HEK293T (cell line): Measurements from ENCODE around the gene POLR3GL.

ENCODE experiments used
- CTCF ChIA-PET: fragments of 350-600 bp; formaldehyde crosslinking; extraction: SDS; loops from one replicate; lab custom pipeline; 2021; ENCODE audit warnings: antibody characterized with exemption, inconsistent platforms; lab: Yijun Ruan, JAX
- POLR2A ChIA-PET: fragments of 350-600 bp; formaldehyde crosslinking; extraction: SDS; loops from one replicate; lab custom pipeline; 2020; ENCODE audit warnings: antibody characterized with exemption, inconsistent platforms; lab: Yijun Ruan, JAX
- DNase-seq: peaks from one replicate; pipeline ENCODE4 v3.0.0; 2012; ENCODE audit warnings: mixed read lengths; ENCODE audit errors: extremely low spot score
- ARNT ChIP-seq: fragments of 450-650 bp; IDR thresholded peaks from 2 replicates; pipeline ENCODE4 v1.6.1; 2017; ENCODE audit warnings: mild to moderate bottlenecking
- BHLHE40 ChIP-seq: fragments of 450-650 bp; IDR thresholded peaks from 2 replicates; pipeline ENCODE4 v1.6.1; 2016; ENCODE audit warnings: mild to moderate bottlenecking, moderate library complexity, borderline replicate concordance
- CTBP1 ChIP-seq: fragments of 450-650 bp; IDR thresholded peaks from 2 replicates; pipeline ENCODE4 v1.6.1; 2016; ENCODE audit warnings: borderline replicate concordance
- ELF4 ChIP-seq: fragments of 450-650 bp; IDR thresholded peaks from 2 replicates; pipeline ENCODE4 v1.6.1; 2017; ENCODE audit warnings: antibody characterized with exemption
- FOXA1 ChIP-seq: fragments of 450-650 bp; IDR thresholded peaks from 2 replicates; pipeline ENCODE4 v1.6.1; 2016; ENCODE audit warnings: mild to moderate bottlenecking
- FOXK2 ChIP-seq: fragments of 450-650 bp; IDR thresholded peaks from 2 replicates; pipeline ENCODE4 v1.6.1; 2016; ENCODE audit warnings: mild to moderate bottlenecking
- FOXM1 ChIP-seq: fragments of 450-650 bp; IDR thresholded peaks from 2 replicates; pipeline ENCODE4 v1.6.1; 2017; ENCODE audit warnings: mild to moderate bottlenecking, borderline replicate concordance
- HDGF ChIP-seq: fragments of 450-650 bp; IDR thresholded peaks from 2 replicates; pipeline ENCODE4 v1.6.1; 2017; ENCODE audit warnings: antibody characterized with exemption, borderline replicate concordance
- L3MBTL2 ChIP-seq: fragments of 450-650 bp; conservative IDR thresholded peaks from 2 replicates; pipeline ENCODE4 v1.6.1; 2016; ENCODE audit warnings: mild to moderate bottlenecking
- LEF1 ChIP-seq: fragments of 450-650 bp; IDR thresholded peaks from 2 replicates; pipeline ENCODE4 v1.6.1; 2017; ENCODE audit warnings: mild to moderate bottlenecking, borderline replicate concordance
- NFRKB ChIP-seq: fragments of 450-650 bp; IDR thresholded peaks from 2 replicates; pipeline ENCODE4 v1.6.1; 2016; ENCODE audit warnings: mild to moderate bottlenecking, moderate library complexity
- SP1 ChIP-seq: fragments of 450-650 bp; IDR thresholded peaks from 2 replicates; pipeline ENCODE4 v1.6.1; 2017
- SUZ12 ChIP-seq: fragments of 450-650 bp; IDR thresholded peaks from 2 replicates; pipeline ENCODE4 v1.6.1; 2016; ENCODE audit warnings: mild to moderate bottlenecking
- TARDBP ChIP-seq: fragments of 450-650 bp; IDR thresholded peaks from 2 replicates; pipeline ENCODE4 v1.6.1; 2016
- ZNF384 ChIP-seq: fragments of 450-650 bp; IDR thresholded peaks from 2 replicates; pipeline ENCODE4 v1.6.1; 2016
- TF ChIP-seq, protein P1 (sequence below): fragments of 450-650 bp; IDR thresholded peaks from 2 replicates; pipeline ENCODE4 v1.6.1; 2016

Gene POLR3GL

DNA sequence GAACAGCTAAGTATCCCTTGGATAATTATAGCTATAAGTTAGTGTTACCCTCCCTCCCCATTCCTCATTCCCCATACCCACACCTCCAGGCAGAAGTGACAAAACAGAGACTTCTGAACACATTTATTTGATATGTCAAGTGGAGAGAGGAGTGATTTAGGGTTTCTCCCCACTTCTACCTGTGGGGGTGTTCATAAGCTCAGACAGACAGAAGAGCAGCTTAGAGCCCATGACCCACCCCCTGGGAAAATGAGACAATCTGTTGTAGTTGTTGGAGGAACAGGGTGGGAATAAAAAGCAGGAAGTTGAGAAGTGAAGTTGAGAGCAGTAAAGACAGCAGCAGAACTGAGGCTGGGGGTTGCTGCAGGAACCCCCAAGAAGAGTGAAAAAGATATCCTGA lies 5.2 kb upstream of the POLR3GL start:
- no peak for DNase-seq
- POLR2A ChIA-PET = interaction anchor here (0.6 to 6.1 kb wide), 5 partner anchors 17 to 92 kb away, joined by 3 to 90 read pairs (median 12); partner anchors contain the start of gene RBM8A
- TF ChIP-seq, protein P1, sequence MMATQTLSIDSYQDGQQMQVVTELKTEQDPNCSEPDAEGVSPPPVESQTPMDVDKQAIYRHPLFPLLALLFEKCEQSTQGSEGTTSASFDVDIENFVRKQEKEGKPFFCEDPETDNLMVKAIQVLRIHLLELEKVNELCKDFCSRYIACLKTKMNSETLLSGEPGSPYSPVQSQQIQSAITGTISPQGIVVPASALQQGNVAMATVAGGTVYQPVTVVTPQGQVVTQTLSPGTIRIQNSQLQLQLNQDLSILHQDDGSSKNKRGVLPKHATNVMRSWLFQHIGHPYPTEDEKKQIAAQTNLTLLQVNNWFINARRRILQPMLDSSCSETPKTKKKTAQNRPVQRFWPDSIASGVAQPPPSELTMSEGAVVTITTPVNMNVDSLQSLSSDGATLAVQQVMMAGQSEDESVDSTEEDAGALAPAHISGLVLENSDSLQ = no peak
- TF ChIP-seq FOXA1 (no peak), SP1 (no peak), ARNT (no peak), FOXK2 (no peak), L3MBTL2 (no peak), ZNF384 (no peak), TARDBP (no peak), SUZ12 (no peak), BHLHE40 (no peak)
- CTCF ChIA-PET = interaction anchor here (0.6 to 2.1 kb wide), 3 partner anchors 67 to 114 kb away, joined by 3 to 7 read pairs (median 5); partner anchors contain the start of gene NUDT17

DNA sequence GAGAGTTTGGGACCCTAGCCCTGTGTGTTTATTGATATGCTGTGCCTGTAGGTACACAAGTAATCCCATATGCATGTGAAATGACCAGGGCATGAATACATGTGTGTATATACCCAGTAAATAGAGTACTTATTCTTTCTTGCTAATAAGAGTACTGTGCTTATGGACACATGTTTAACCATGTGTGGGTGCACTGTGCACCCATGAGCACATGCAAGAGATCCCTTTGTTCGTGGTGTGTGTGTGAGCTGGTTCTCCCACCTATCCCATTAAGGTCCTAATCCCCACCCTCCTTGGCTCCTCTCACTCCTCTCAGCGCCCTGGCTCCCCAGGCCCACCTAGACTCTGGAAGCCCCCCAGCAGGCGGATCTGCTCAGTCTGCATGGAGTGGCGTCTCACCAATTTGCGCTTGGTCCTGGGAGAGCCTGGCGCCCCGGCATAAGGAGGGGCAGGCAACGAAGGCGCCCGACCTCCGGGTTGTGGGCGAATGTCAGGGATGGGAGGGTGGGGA lies 4.5 kb upstream of the POLR3GL start:
- DNase-seq = no peak
- no peak for TF ChIP-seq ZNF384
- no peak for TF ChIP-seq ARNT
- TF ChIP-seq LEF1 = no peak
- TF ChIP-seq CTBP1 = no peak
- TF ChIP-seq, protein P1 = no peak
- no peak for TF ChIP-seq HDGF
- TF ChIP-seq FOXM1 = no peak
- TF ChIP-seq SUZ12 = no peak
- TF ChIP-seq FOXK2 = no peak
- TF ChIP-seq BHLHE40 = no peak
- no peak for TF ChIP-seq FOXA1
- TF ChIP-seq L3MBTL2 = no peak
- no peak for TF ChIP-seq SP1
- TF ChIP-seq TARDBP = no peak
- TF ChIP-seq ELF4 = no peak
- ChIA-PET POLR2A (interaction anchor here (0.7 to 6.1 kb wide), 7 partner anchors 19 to 98 kb away, joined by 3 to 90 read pairs (median 3); partner anchors contain the start of genes RBM8A and TXNIP), CTCF (interaction anchor here (0.7 to 1.5 kb wide), 2 partner anchors 19 to 68 kb away, joined by 4 to 5 read pairs; no protein-coding TSS in a partner anchor)

DNA sequence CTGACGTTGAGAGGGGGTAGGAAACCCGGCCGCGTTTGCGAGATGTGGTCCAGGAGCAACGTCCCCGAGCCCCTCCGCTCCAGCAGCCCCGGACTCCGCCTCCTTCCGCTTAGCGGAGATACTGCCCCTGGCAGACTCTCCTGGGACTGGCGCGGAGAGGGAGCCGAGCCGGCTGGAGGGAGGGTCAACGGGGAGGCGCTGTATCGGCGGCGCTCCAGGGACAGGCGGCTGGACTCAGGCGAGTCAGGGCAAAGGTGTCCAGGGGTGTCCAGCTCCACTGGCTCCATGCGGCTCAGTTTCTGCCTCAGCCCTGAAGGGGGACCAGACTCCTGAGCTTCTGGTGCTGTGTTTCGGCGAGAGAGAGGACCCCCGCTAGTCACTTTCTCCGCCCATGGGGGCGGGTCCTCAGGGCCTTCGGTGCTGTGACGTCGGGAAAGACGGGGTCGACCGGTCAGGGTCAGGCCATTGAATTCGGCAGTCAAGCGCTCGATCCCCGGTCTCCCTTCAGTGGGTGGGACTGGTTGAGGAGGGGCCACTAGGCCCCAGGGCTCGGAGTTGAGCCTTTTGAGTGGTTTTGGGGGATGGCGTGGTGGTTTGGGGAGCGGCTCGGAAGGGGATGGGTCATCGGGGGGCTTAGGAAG lies 3.9 kb upstream of the POLR3GL start:
- POLR2A ChIA-PET = interaction anchor here (0.7 to 1.5 kb wide), 6 partner anchors 18 to 98 kb away, joined by 3 to 11 read pairs (median 3); partner anchors contain the start of genes RBM8A and TXNIP
- DNase-seq = peak; percentile 73
- peak; percentile 16; the same call in 1 of the 2 replicates for TF ChIP-seq L3MBTL2
- no peak for TF ChIP-seq ELF4
- TF ChIP-seq CTBP1 = no peak
- TF ChIP-seq, protein P1 = no peak
- no peak for TF ChIP-seq NFRKB
- TF ChIP-seq TARDBP = no peak
- TF ChIP-seq FOXK2 = no peak
- TF ChIP-seq SUZ12 = no peak
- CTCF ChIA-PET = interaction anchor here (0.7 to 1.5 kb wide), 2 partner anchors 19 to 69 kb away, joined by 4 to 5 read pairs; no protein-coding TSS in a partner anchor

DNA sequence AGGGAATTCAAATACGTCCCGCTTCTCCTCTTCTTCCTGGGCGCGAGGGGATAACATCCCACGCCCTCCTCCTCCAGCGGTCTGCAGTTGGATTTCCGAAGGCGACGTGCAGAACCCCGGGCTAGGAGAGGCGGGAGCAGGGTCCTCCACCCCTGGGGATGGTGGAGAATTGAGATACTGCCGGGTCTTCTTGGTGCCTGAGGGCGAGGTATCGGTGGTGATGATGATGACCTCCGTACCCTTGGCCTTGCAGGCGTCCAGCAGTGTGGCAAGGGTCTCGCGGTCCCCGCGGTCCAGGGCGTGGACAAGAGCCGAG lies 3.4 kb upstream of the POLR3GL start:
- ChIA-PET POLR2A (interaction anchor here (1.0 to 1.5 kb wide), 5 partner anchors 33 to 99 kb away, joined by 3 to 11 read pairs (median 3); partner anchors contain the start of genes RBM8A and TXNIP), CTCF (no interaction called here)
- TF ChIP-seq ELF4 (no peak), SUZ12 (no peak), LEF1 (no peak), SP1 (no peak), BHLHE40 (no peak), CTBP1 (no peak), ARNT (no peak), NFRKB (no peak)
- TF ChIP-seq, protein P1 = no peak
- no peak for DNase-seq

DNA sequence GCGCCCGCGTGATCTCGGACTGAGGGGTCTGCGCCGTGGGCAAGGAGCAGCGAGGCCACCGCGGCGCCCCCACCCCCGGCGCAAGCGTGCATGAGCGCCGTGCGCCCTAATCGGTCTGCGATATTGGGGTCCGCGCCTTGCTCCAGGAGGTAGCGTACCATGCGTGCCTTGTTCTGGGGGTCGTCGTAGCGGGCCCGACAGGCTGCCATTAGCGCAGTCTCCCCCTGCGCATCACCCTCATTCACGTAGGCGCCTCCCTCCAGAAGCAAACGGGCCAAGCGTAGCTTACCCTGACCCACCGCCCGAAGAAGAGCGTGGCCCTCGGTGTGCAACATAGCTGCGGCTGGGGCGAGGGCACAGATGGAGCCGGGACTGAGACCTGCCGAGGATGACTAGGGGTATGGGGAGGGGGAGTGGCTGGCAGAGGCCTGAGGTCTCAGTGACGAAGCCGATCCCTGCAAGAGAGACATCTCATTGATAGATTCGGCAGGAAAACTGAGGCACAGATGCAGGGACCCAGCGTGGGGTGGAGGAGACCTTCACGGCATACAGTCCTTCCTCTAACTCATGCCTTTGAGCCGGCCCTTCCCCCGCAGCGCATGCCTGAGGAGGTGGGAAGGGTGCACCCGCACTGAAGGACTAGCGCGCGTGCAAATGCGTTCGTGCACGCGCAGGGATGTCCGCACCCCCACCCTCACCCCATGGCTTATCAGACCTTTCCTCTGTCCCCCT lies 2.9 kb upstream of the POLR3GL start:
- DNase-seq = no peak
- POLR2A ChIA-PET = interaction anchor here (4.6 kb wide), 1 partner anchor 35 kb away, joined by 60 read pairs; the partner anchor contains the start of gene RBM8A
- CTCF ChIA-PET = no interaction called here
- TF ChIP-seq SP1 (no peak), ZNF384 (no peak), FOXK2 (no peak), ARNT (no peak), SUZ12 (no peak), BHLHE40 (no peak), HDGF (0 out of 2 replicates have a peak, but pooled peaks have one; percentile 67), CTBP1 (no peak), ELF4 (no peak), FOXM1 (no peak), LEF1 (no peak), L3MBTL2 (peak; percentile 64), FOXA1 (no peak), TARDBP (no peak), NFRKB (no peak)
- TF ChIP-seq, protein P1 = no peak
